HCT116 (cell line): ENCODE results near the gene ALDH1A2. TPM values are rescaled to one million over a fixed set of nuclear protein-coding genes. Genes with fewer than 3 reads are reported as not detected.

ENCODE experiments used
- ATAC-seq: fragments of 200-7000 bp; cut with Tn5 transposase; 2 replicates; pipeline ENCODE4 v1.9.1; 2020; ENCODE audit warnings: mild to moderate bottlenecking, moderate library complexity
- BruUV-seq: library from RNA; stranded (reverse); fragments of 400-500 nt; replicated peaks from 2 replicates; lab custom pipeline; 2021; lab: Mats Ljungman, UMichigan
- CTCF ChIA-PET: fragments of 300-600 bp; sonication (Branson Sonifier 250); formaldehyde crosslinking; loops from one replicate; lab custom pipeline; 2021; ENCODE audit warnings: antibody characterized with exemption; lab: Charles Lee
- POLR2A ChIA-PET: fragments of 300-600, 350-600 bp; sonication (Branson Sonifier 250); formaldehyde crosslinking; loops from one replicate; lab custom pipeline; 2021; ENCODE audit warnings: antibody characterized with exemption; lab: Charles Lee
- RAD21 ChIA-PET, 2 experiments: fragments of 300-600 bp; sonication (Branson Sonifier 250); formaldehyde crosslinking; loops; one replicate each; lab custom pipeline; 2023; ENCODE audit warnings: low total read pairs in 2 of 2; ENCODE audit not compliant: uncharacterized antibody in 2 of 2, unreplicated experiment in 2 of 2, low non-redundant PET in 1 of 2; lab: Charles Lee
- DNase-seq: peaks from one replicate; pipeline ENCODE4 v3.0.0-alpha.2; 2010; ENCODE audit warnings: low read depth, low spot score
- H2AFZ ChIP-seq: fragments of 200-600 bp; shearing (Covaris generic), sonication (generic); 2 replicates; pipeline ENCODE4 v1.6.1; 2017; ENCODE audit warnings: low read depth, mixed run types, mixed read lengths, antibody characterized with exemption, low read length; ENCODE audit not compliant: poor library complexity, severe bottlenecking
- H3K27ac ChIP-seq: 2 replicates; pipeline ENCODE4 v1.5.1; 2012; ENCODE audit warnings: low read depth, low read length
- H3K27me3 ChIP-seq: fragments of 200-600 bp; sonication (generic); 2 replicates; pipeline ENCODE4 v1.6.1; 2016; ENCODE audit warnings: mixed run types, low read length, mixed read lengths; ENCODE audit not compliant: insufficient read depth
- H3K36me3 ChIP-seq, 2 experiments: fragments of 200-500 bp in 1 of 2; fragments of 200-600 bp in 1 of 2; sonication (Bioruptor generic) in 1 of 2; sonication (generic) in 1 of 2; 2 replicates each; pipeline versions ENCODE4 v1.5.1 to v1.6.1; 2014 to 2016; ENCODE audit warnings: low read length in 2 of 2, inconsistent platforms in 1 of 2, mixed read lengths in 1 of 2, mixed run types in 1 of 2; ENCODE audit not compliant: insufficient read depth in 2 of 2, control insufficient read depth in 1 of 2
- H3K4me1 ChIP-seq, 2 experiments: fragments of 200-600 bp in 1 of 2; sonication (generic) in 1 of 2; 2 replicates each; pipeline versions ENCODE4 v1.5.1 to v1.6.1; 2012 to 2017; ENCODE audit warnings: low read length in 2 of 2, inconsistent platforms in 1 of 2, mild to moderate bottlenecking in 1 of 2, mixed read lengths in 1 of 2, mixed run types in 1 of 2, moderate library complexity in 1 of 2; ENCODE audit not compliant: insufficient read depth in 2 of 2, control insufficient read depth in 1 of 2
- H3K4me2 ChIP-seq: fragments of 200-600 bp; sonication (generic); 2 replicates; pipeline ENCODE4 v1.6.1; 2017; ENCODE audit warnings: mixed run types, low read length, mixed read lengths
- H3K4me3 ChIP-seq, 2 experiments: fragments of 200-600 bp in 1 of 2; sonication (generic) in 1 of 2; replicated peaks in 1 of 2; 2 replicates each; pipeline ENCODE4 v1.5.1; 2011 to 2016; ENCODE audit warnings: low read length in 2 of 2, control low read depth in 1 of 2, low read depth in 1 of 2, mild to moderate bottlenecking in 1 of 2, mixed read lengths in 1 of 2, mixed run types in 1 of 2
- H3K79me2 ChIP-seq: fragments of 200-600 bp; sonication (generic); 2 replicates; pipeline ENCODE4 v1.6.1; 2017; ENCODE audit warnings: mild to moderate bottlenecking, mixed run types, low read length, moderate library complexity, mixed read lengths; ENCODE audit not compliant: insufficient read depth
- H3K9ac ChIP-seq: fragments of 200-600 bp; sonication (generic); 2 replicates; pipeline ENCODE4 v1.6.1; 2016; ENCODE audit warnings: low read length, mixed read lengths
- H3K9me2 ChIP-seq: fragments of 200-600 bp; sonication (generic), shearing (Covaris generic); 2 replicates; pipeline ENCODE4 v1.6.1; 2017; ENCODE audit warnings: mixed run types, mild to moderate bottlenecking, moderate library complexity; ENCODE audit not compliant: insufficient read depth
- H3K9me3 ChIP-seq, 2 experiments: fragments of 200-500 bp in 1 of 2; fragments of 200-600 bp in 1 of 2; sonication (Bioruptor generic) in 1 of 2; sonication (generic) in 1 of 2; 2 replicates each; pipeline ENCODE4 v1.6.1; 2014 to 2017; ENCODE audit warnings: low read length in 2 of 2, mixed read lengths in 2 of 2, inconsistent platforms in 1 of 2, low read depth in 1 of 2, mild to moderate bottlenecking in 1 of 2, mixed run types in 1 of 2, moderate library complexity in 1 of 2; ENCODE audit not compliant: control insufficient read depth in 1 of 2, insufficient read depth in 1 of 2
- H4K20me1 ChIP-seq: fragments of 200-600 bp; sonication (generic), shearing (Covaris generic); 2 replicates; pipeline ENCODE4 v1.6.1; 2017; ENCODE audit warnings: mixed run types, mild to moderate bottlenecking, moderate library complexity; ENCODE audit not compliant: insufficient read depth
- CBX3 ChIP-seq: IDR thresholded peaks from 2 replicates; pipeline ENCODE4 v1.6.1; 2012; ENCODE audit warnings: low read depth
- CEBPB ChIP-seq: IDR thresholded peaks from 2 replicates; pipeline ENCODE4 v1.6.1; 2012; ENCODE audit warnings: low read depth
- EGR1 ChIP-seq: IDR thresholded peaks from 2 replicates; pipeline ENCODE4 v1.6.1; 2012; ENCODE audit warnings: low read depth
- POLR2A ChIP-seq: IDR thresholded peaks from 2 replicates; pipeline ENCODE4 v1.7.0; 2011; ENCODE audit warnings: borderline replicate concordance; ENCODE audit not compliant: insufficient read depth, insufficient read length; ENCODE audit errors: extremely low read depth
- RAD21 ChIP-seq: IDR thresholded peaks from 2 replicates; pipeline ENCODE4 v1.6.1; 2012; ENCODE audit warnings: low read depth, mild to moderate bottlenecking
- SIN3A ChIP-seq: IDR thresholded peaks from 2 replicates; pipeline ENCODE4 v1.6.1; 2012; ENCODE audit warnings: low read depth
- YY1 ChIP-seq: IDR thresholded peaks from 2 replicates; pipeline ENCODE4 v1.6.1; 2011; ENCODE audit warnings: low read length, low read depth, moderate library complexity, mild to moderate bottlenecking; ENCODE audit not compliant: insufficient replicate concordance; ENCODE audit errors: extremely low read depth
- ZNF274 ChIP-seq: fragments of 200-500 bp; sonication (Bioruptor generic); IDR thresholded peaks from 2 replicates; pipeline ENCODE4 v1.6.1; 2014; ENCODE audit warnings: mild to moderate bottlenecking, low read depth, low read length, inconsistent platforms
- intact Hi-C: fragments of 100-400 bp; cut with micrococcal nuclease; formaldehyde crosslinking; loops from 2 replicates; pipeline ENCODE4 v1.10.0; 2022
- total RNA-seq: library from RNA; stranded (reverse); gene quantifications from one replicate; pipeline ENCODE4 v1.2.1, GENCODE V29; 2021; ENCODE audit not compliant: unreplicated experiment
- TF ChIP-seq, protein P1 (sequence below): IDR thresholded peaks from 2 replicates; pipeline ENCODE4 v1.6.1; 2012
- TF ChIP-seq, protein P2 (sequence below), 3 experiments: fragments of 200-600 bp in 1 of 3; sonication (generic) in 1 of 3; IDR thresholded peaks in 2 of 3; conservative IDR thresholded peaks in 1 of 3; 2 replicates each; pipeline ENCODE4 v1.5.1; 2012 to 2017; ENCODE audit warnings: low read depth in 2 of 3, low read length in 2 of 3, antibody characterized with exemption in 1 of 3, borderline replicate concordance in 1 of 3, control low read depth in 1 of 3, mild to moderate bottlenecking in 1 of 3, mixed read lengths in 1 of 3, mixed run types in 1 of 3, moderate library complexity in 1 of 3; ENCODE audit not compliant: insufficient read depth in 1 of 3
- TF ChIP-seq, protein P3 (sequence below): IDR thresholded peaks from 2 replicates; pipeline ENCODE4 v1.6.1; 2012; ENCODE audit warnings: low read depth

ALDH1A2 gene
- total RNA-seq, 1 experiment from 2014 or later = 1.7 TPM

DNA sequence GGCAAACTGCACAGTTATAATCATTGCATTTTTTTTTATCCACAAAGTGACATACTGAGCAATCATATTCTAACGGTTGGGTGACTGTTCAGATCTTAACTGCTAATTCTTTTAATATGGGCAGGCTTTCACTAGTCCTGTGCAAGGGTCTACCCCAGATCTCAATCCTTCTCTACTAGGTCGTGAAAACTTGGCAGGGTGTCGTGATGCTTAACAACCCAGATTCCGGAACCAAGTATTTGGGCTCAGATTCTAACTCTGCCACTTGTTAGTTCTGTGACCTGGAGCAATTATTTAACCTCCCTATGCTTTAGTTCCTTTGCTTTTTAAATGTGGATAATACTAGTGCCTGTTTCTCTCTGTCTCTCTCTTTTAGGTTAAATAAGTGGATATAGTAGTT lies 16.4 kb upstream of the ALDH1A2 start:
- Histone ChIP-seq H3K36me3 (no peaks in the 10 kb centered on the region), H3K4me3 (no peak overlapping the region), H3K9ac (no peak overlapping the region), H3K79me2 (no peaks in the 10 kb centered on the region), H3K4me1 (no peaks in the 10 kb centered on the region), H3K9me2 (no peaks in the 10 kb centered on the region), H4K20me1 (no peaks in the 10 kb centered on the region), H3K27ac (no peak overlapping the region), H3K27me3 (no peaks in the 10 kb centered on the region), H3K4me2 (no peak overlapping the region), H2AFZ (no peak overlapping the region), H3K9me3 (no peaks in the 10 kb centered on the region)
- no peak for TF ChIP-seq YY1
- no peak for TF ChIP-seq EGR1
- no peak for TF ChIP-seq RAD21
- TF ChIP-seq, protein P1, sequence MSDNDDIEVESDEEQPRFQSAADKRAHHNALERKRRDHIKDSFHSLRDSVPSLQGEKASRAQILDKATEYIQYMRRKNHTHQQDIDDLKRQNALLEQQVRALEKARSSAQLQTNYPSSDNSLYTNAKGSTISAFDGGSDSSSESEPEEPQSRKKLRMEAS = no peak
- TF ChIP-seq POLR2A = no peak
- TF ChIP-seq CEBPB = no peak
- TF ChIP-seq, protein P2, sequence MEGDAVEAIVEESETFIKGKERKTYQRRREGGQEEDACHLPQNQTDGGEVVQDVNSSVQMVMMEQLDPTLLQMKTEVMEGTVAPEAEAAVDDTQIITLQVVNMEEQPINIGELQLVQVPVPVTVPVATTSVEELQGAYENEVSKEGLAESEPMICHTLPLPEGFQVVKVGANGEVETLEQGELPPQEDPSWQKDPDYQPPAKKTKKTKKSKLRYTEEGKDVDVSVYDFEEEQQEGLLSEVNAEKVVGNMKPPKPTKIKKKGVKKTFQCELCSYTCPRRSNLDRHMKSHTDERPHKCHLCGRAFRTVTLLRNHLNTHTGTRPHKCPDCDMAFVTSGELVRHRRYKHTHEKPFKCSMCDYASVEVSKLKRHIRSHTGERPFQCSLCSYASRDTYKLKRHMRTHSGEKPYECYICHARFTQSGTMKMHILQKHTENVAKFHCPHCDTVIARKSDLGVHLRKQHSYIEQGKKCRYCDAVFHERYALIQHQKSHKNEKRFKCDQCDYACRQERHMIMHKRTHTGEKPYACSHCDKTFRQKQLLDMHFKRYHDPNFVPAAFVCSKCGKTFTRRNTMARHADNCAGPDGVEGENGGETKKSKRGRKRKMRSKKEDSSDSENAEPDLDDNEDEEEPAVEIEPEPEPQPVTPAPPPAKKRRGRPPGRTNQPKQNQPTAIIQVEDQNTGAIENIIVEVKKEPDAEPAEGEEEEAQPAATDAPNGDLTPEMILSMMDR (IDR thresholded peaks at IDR 0.05 in 2 of 3, conservative IDR thresholded peaks at IDR 0.05 in 1 of 3; ENCODE audit: borderline replicate concordance in 1 of 3, insufficient read depth in 1 of 3, low read depth in 2 of 3, low read length in 2 of 3) = no peak
- no peak for TF ChIP-seq CBX3
- ChIA-PET CTCF (no interaction called here), POLR2A (no interaction called here), RAD21 (no interaction called here)
- BruUV-seq = no TSS peak
- no peak for ATAC-seq
- DNase-seq = no peak
- intact Hi-C loops = no loop called here

DNA sequence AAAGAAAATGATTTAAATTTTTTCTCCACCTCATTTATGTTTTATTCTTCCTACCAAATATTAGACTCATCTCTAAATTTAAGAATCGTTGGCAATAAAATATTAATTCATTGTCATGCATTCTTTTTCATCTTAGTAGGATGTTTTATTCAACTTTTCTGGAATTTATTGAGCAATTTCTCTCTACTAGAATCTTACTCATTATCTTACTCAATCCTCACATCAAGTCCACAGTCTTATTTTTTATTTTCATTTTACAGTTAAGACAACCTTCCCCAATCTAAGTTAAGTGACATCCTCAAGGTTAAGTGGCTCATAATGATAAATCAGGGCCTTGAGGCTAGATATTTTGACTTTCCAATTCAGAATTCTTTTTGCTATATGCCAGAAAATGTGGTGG lies 15.9 kb upstream of the ALDH1A2 start:
- no TSS peak for BruUV-seq
- POLR2A ChIA-PET = no interaction called here
- Histone ChIP-seq H3K9me2 (no peaks in the 10 kb centered on the region), H3K27me3 (no peaks in the 10 kb centered on the region), H3K36me3 (no peaks in the 10 kb centered on the region), H3K79me2 (no peaks in the 10 kb centered on the region), H3K4me3 (no peak overlapping the region), H3K9ac (no peak overlapping the region), H3K9me3 (no peaks in the 10 kb centered on the region), H2AFZ (no peak overlapping the region), H3K27ac (no peak overlapping the region), H3K4me1 (no peaks in the 10 kb centered on the region), H4K20me1 (no peaks in the 10 kb centered on the region), H3K4me2 (no peak overlapping the region)
- RAD21 ChIA-PET = no interaction called here
- ATAC-seq (no peak), DNase-seq (no peak)
- intact Hi-C loops = no loop called here
- CTCF ChIA-PET = no interaction called here
- TF ChIP-seq RAD21 (no peak), ZNF274 (no peak), EGR1 (no peak), SIN3A (no peak)
- TF ChIP-seq, protein P3, sequence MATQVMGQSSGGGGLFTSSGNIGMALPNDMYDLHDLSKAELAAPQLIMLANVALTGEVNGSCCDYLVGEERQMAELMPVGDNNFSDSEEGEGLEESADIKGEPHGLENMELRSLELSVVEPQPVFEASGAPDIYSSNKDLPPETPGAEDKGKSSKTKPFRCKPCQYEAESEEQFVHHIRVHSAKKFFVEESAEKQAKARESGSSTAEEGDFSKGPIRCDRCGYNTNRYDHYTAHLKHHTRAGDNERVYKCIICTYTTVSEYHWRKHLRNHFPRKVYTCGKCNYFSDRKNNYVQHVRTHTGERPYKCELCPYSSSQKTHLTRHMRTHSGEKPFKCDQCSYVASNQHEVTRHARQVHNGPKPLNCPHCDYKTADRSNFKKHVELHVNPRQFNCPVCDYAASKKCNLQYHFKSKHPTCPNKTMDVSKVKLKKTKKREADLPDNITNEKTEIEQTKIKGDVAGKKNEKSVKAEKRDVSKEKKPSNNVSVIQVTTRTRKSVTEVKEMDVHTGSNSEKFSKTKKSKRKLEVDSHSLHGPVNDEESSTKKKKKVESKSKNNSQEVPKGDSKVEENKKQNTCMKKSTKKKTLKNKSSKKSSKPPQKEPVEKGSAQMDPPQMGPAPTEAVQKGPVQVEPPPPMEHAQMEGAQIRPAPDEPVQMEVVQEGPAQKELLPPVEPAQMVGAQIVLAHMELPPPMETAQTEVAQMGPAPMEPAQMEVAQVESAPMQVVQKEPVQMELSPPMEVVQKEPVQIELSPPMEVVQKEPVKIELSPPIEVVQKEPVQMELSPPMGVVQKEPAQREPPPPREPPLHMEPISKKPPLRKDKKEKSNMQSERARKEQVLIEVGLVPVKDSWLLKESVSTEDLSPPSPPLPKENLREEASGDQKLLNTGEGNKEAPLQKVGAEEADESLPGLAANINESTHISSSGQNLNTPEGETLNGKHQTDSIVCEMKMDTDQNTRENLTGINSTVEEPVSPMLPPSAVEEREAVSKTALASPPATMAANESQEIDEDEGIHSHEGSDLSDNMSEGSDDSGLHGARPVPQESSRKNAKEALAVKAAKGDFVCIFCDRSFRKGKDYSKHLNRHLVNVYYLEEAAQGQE = no peak
- TF ChIP-seq, protein P2 (IDR thresholded peaks at IDR 0.05 in 2 of 3, conservative IDR thresholded peaks at IDR 0.05 in 1 of 3; ENCODE audit: borderline replicate concordance in 1 of 3, insufficient read depth in 1 of 3, low read depth in 2 of 3, low read length in 2 of 3) = no peak
- TF ChIP-seq, protein P1 = no peak
